ENCODE results near the gene HIVEP1. TPM values are rescaled to one million over a fixed set of nuclear protein-coding genes. Genes with fewer than 3 reads are reported as not detected.

HIVEP1 gene
- total RNA-seq, 1 experiment from 2014 or later: 16.7 TPM

- H3K4me1 ChIP-seq (ENCODE audit: control insufficient read depth, insufficient read depth, low read length): no peaks in the 10 kb centered on the region
- ATAC-seq (no peak), DNase-seq (ENCODE audit: low read depth, low spot score) (no peak)
- no peak overlapping the region for H3K4me3 ChIP-seq (ENCODE audit: low read depth in 2 of 2, low read length in 2 of 2)
- H3K9me3 ChIP-seq (ENCODE audit: control insufficient read depth, insufficient read depth, low read depth, low read length): no peaks in the 10 kb centered on the region
- POLR2A ChIA-PET: no interaction called here
- CTCF ChIA-PET: no interaction called here
- 0 out of 2 replicates have a peak, but pooled peaks cover 2% of the 10 kb centered on the region for H3K27me3 ChIP-seq (ENCODE audit: control insufficient read depth, insufficient read depth, low read length)
- no TSS peak for BruUV-seq (replicated peaks)
- H3K36me3 ChIP-seq (ENCODE audit: control insufficient read depth, insufficient read depth, low read length): no peaks in the 10 kb centered on the region
- in situ Hi-C loops (cut with HindIII; ENCODE audit: low pct_unique_long_range_greater_than_20kb, low sequenced_read_pairs): no loop called here
- intact Hi-C loops (cut with micrococcal nuclease; ENCODE audit: unreplicated experiment): no loop called here
- TF ChIP-seq POLR2AphosphoS5 (IDR thresholded peaks at IDR 0.05; ENCODE audit: low read depth, low read length) (no peak), TCF7L2 (IDR thresholded peaks at IDR 0.05; ENCODE audit: low read depth, low read length) (no peak), SIN3A (IDR thresholded peaks at IDR 0.05; ENCODE audit: borderline replicate concordance, insufficient read depth, low read depth, low read length) (no peak), REST (IDR thresholded peaks at IDR 0.05; ENCODE audit: insufficient read depth in 1 of 2, low read depth in 2 of 2, low read length in 1 of 2) (no peak)
- TF ChIP-seq, protein P1, sequence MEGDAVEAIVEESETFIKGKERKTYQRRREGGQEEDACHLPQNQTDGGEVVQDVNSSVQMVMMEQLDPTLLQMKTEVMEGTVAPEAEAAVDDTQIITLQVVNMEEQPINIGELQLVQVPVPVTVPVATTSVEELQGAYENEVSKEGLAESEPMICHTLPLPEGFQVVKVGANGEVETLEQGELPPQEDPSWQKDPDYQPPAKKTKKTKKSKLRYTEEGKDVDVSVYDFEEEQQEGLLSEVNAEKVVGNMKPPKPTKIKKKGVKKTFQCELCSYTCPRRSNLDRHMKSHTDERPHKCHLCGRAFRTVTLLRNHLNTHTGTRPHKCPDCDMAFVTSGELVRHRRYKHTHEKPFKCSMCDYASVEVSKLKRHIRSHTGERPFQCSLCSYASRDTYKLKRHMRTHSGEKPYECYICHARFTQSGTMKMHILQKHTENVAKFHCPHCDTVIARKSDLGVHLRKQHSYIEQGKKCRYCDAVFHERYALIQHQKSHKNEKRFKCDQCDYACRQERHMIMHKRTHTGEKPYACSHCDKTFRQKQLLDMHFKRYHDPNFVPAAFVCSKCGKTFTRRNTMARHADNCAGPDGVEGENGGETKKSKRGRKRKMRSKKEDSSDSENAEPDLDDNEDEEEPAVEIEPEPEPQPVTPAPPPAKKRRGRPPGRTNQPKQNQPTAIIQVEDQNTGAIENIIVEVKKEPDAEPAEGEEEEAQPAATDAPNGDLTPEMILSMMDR (IDR thresholded peaks at IDR 0.05): no peak
- no peak overlapping the region for H3K27ac ChIP-seq (ENCODE audit: low read length)
Measured at GRCh38 chr6:11977738-11978137, 34.4 kb upstream of the HIVEP1 start.

GRCh38 chr6:11978169-11978987, 33.7 kb upstream of the HIVEP1 start:
- ChIA-PET POLR2A (no interaction called here), CTCF (no interaction called here)
- DNase-seq (ENCODE audit: low read depth, low spot score) (no peak), ATAC-seq (no peak)
- H3K9me3 ChIP-seq (ENCODE audit: control insufficient read depth, insufficient read depth, low read depth, low read length): no peaks in the 10 kb centered on the region
- intact Hi-C loops (cut with micrococcal nuclease; ENCODE audit: unreplicated experiment) (no loop called here), in situ Hi-C loops (cut with HindIII; ENCODE audit: low pct_unique_long_range_greater_than_20kb, low sequenced_read_pairs) (no loop called here)
- H3K4me1 ChIP-seq (ENCODE audit: control insufficient read depth, insufficient read depth, low read length): no peaks in the 10 kb centered on the region
- H3K27me3 ChIP-seq (ENCODE audit: control insufficient read depth, insufficient read depth, low read length): 0 out of 2 replicates have a peak, but pooled peaks cover 2% of the 10 kb centered on the region
- H3K36me3 ChIP-seq (ENCODE audit: control insufficient read depth, insufficient read depth, low read length): no peaks in the 10 kb centered on the region
- H3K4me3 ChIP-seq (ENCODE audit: low read depth in 2 of 2, low read length in 2 of 2): no peak overlapping the region
- BruUV-seq (replicated peaks): no TSS peak
- no peak overlapping the region for H3K27ac ChIP-seq (ENCODE audit: low read length)
- TF ChIP-seq, protein P1 (IDR thresholded peaks at IDR 0.05): no peak
- TF ChIP-seq TCF7L2 (IDR thresholded peaks at IDR 0.05; ENCODE audit: low read depth, low read length) (no peak), REST (IDR thresholded peaks at IDR 0.05; ENCODE audit: insufficient read depth in 1 of 2, low read depth in 2 of 2, low read length in 1 of 2) (no peak), POLR2AphosphoS5 (IDR thresholded peaks at IDR 0.05; ENCODE audit: low read depth, low read length) (no peak), SIN3A (IDR thresholded peaks at IDR 0.05; ENCODE audit: borderline replicate concordance, insufficient read depth, low read depth, low read length) (no peak)

Measured in Panc1 (cell line).